HepG2 (cell line): ENCODE data around the gene PCBP1. TPM values are rescaled to one million over a fixed set of nuclear protein-coding genes. Genes with fewer than 3 reads are reported as not detected.

Experiments
- ARNTL ChIP-seq: sonication (generic); formaldehyde crosslinking; IDR thresholded peaks from 2 replicates; pipeline ENCODE4 v1.4.0; 2020; ENCODE audit warnings: mild to moderate bottlenecking, missing genetic modification reagents
- CENPT ChIP-seq: sonication (generic); formaldehyde crosslinking; IDR thresholded peaks from 2 replicates; pipeline ENCODE4 v1.8.0; 2022; ENCODE audit warnings: low read depth, mild to moderate bottlenecking, moderate library complexity, missing genetic modification reagents
- CREB1 ChIP-seq, 2 experiments: fragments of 450-650 bp in 1 of 2; IDR thresholded peaks; 2 replicates each; pipeline ENCODE4 v1.6.1; 2016 to 2017; ENCODE audit warnings: control low read depth in 1 of 2, mild to moderate bottlenecking in 1 of 2, missing compliant biosample characterization in 1 of 2, missing genetic modification characterization in 1 of 2
- EED ChIP-seq: sonication (generic); formaldehyde crosslinking; IDR thresholded peaks from 2 replicates; pipeline ENCODE4 v1.5.0; 2020; ENCODE audit warnings: mild to moderate bottlenecking, missing genetic modification reagents
- HINFP ChIP-seq: sonication (generic); formaldehyde crosslinking; IDR thresholded peaks from 2 replicates; pipeline ENCODE4 v1.4.0; 2020; ENCODE audit warnings: low read depth, mild to moderate bottlenecking, missing genetic modification reagents
- HMGXB3 ChIP-seq: sonication (generic); formaldehyde crosslinking; IDR thresholded peaks from 2 replicates; pipeline ENCODE4 v1.4.0; 2020; ENCODE audit warnings: missing genetic modification reagents, borderline replicate concordance
- MXD4 ChIP-seq: IDR thresholded peaks from 2 replicates; pipeline ENCODE4 v1.6.1; 2016; ENCODE audit warnings: mild to moderate bottlenecking, missing biosample characterization, missing genetic modification reagents
- NFAT5 ChIP-seq: sonication (generic); formaldehyde crosslinking; IDR thresholded peaks from 2 replicates; pipeline ENCODE4 v1.4.0; 2020; ENCODE audit warnings: missing genetic modification reagents
- SMYD3 ChIP-seq: sonication (generic); formaldehyde crosslinking; IDR thresholded peaks from 2 replicates; pipeline ENCODE4 v1.8.1; 2023; ENCODE audit warnings: mild to moderate bottlenecking, missing genetic modification reagents
- ZHX2 ChIP-seq, 2 experiments: sonication (generic) in 1 of 2; formaldehyde crosslinking in 1 of 2; IDR thresholded peaks; 2 replicates each; pipeline versions ENCODE4 v1.6.1 to v1.9.0; 2014 to 2022; ENCODE audit warnings: antibody characterized with exemption in 1 of 2, borderline replicate concordance in 1 of 2, inconsistent platforms in 1 of 2, low read depth in 1 of 2, missing genetic modification reagents in 1 of 2
- ZNF766 ChIP-seq: sonication (generic); formaldehyde crosslinking; IDR thresholded peaks from 2 replicates; pipeline ENCODE4 v1.5.0; 2020; ENCODE audit warnings: missing genetic modification reagents, borderline replicate concordance
- polyA plus RNA-seq, 8 experiments: library from polyadenylated mRNA; depleted of rRNA in 3 of 8; stranded (reverse) in 7 of 8; unstranded in 1 of 8; fragments of >200 nt; fragmentation: Illumina TruSeq in 4 of 8; extraction: Trizol in 4 of 8; gene quantifications; 2 replicates each; pipeline versions ENCODE4 v1.2.1 to v1.2.3, GENCODE V29; 2011 to 2016; ENCODE audit warnings: low read depth in 4 of 8, missing spikeins in 1 of 8, mixed read lengths in 1 of 8; ENCODE audit not compliant: insufficient read depth in 1 of 8
- total RNA-seq, 5 experiments: library from RNA; depleted of rRNA; stranded (reverse); fragments of >200 nt; fragmentation: Illumina TruSeq; extraction: Trizol; gene quantifications; 2 replicates each; pipeline ENCODE4 v1.2.3, GENCODE V29; 2016; ENCODE audit warnings: low read depth in 1 of 5

Gene PCBP1
- total and polyA plus RNA-seq, 2 of the 13 experiments (the other 11 are each of a cell fraction or from before 2014, with no cell fraction given): 32.0 to 137 TPM

- TF ChIP-seq ZHX2 (IDR thresholded peaks at IDR 0.05; ENCODE audit: low read depth): no peak
- TF ChIP-seq ZHX2 (CRISPR knock-in tag; IDR thresholded peaks at IDR 0.05; ENCODE audit: borderline replicate concordance): no peak
- TF ChIP-seq HMGXB3 (CRISPR knock-in tag): no peak
- TF ChIP-seq ZNF766 (CRISPR knock-in tag): no peak
- no peak for TF ChIP-seq HINFP (CRISPR knock-in tag)
- no peak for TF ChIP-seq EED
- no peak for TF ChIP-seq CREB1 (IDR thresholded peaks at IDR 0.05)
- TF ChIP-seq CREB1 (CRISPR knock-in tag; IDR thresholded peaks at IDR 0.05): peak; percentile 54
- TF ChIP-seq ARNTL (CRISPR knock-in tag): no peak
- TF ChIP-seq CENPT: no peak
- TF ChIP-seq SMYD3 (CRISPR knock-in tag): no peak
- peak; percentile 64; the same call in 1 of the 2 replicates for TF ChIP-seq MXD4 (CRISPR knock-in tag)
- TF ChIP-seq NFAT5 (CRISPR knock-in tag): no peak
Observed at GRCh38 chr2:70069049-70069448, 18.2 kb upstream of the PCBP1 start (continued).
